ENCODE measurements around the gene SKA1.
A peak's percentile ranks its signal among the peaks of the same experiment; 100 is the strongest.

Gene SKA1

GRCh38 chr18:50374753-50375391, at the start of gene SKA1:
TSS of gene SKA1 (plus strand) at chr18:50375046. CDS start at chr18:50375831, 785 bp downstream.
- DNase-seq, result peak; percentile 42 to 94 (median 88)

GRCh38 chr18:50327983-50328382, 46.9 kb upstream of the SKA1 start:
- no peak for DNase-seq

GRCh38 chr18:50330176-50330575, 44.7 kb upstream of the SKA1 start:
- DNase-seq, result no peak

- no peak for DNase-seq
Observed at GRCh38 chr18:50331691-50332090, 43.2 kb upstream of the SKA1 start.

GRCh38 chr18:50334546-50335152, 40.2 kb upstream of the SKA1 start:
- DNase-seq, result no peak

GRCh38 chr18:50338122-50338521, 36.7 kb upstream of the SKA1 start:
- no peak for DNase-seq

- no peak for DNase-seq
Observed at GRCh38 chr18:50338715-50339114, 36.1 kb upstream of the SKA1 start.

GRCh38 chr18:50340078-50340477, 34.8 kb upstream of the SKA1 start:
- DNase-seq, result no peak

- no peak for DNase-seq
Observed at GRCh38 chr18:50341443-50341842, 33.4 kb upstream of the SKA1 start.

- DNase-seq, result no peak
Observed at GRCh38 chr18:50350699-50351098, 24.1 kb upstream of the SKA1 start.

- DNase-seq, result no peak
Observed at GRCh38 chr18:50356036-50356945, 18.6 kb upstream of the SKA1 start.

- no peak for DNase-seq
Observed at GRCh38 chr18:50358844-50359243, 16.0 kb upstream of the SKA1 start.

GRCh38 chr18:50359806-50360205, 15.0 kb upstream of the SKA1 start:
- no peak for DNase-seq

- no peak for DNase-seq
Observed at GRCh38 chr18:50360611-50361010, 14.2 kb upstream of the SKA1 start.

GRCh38 chr18:50369672-50370071, 5.2 kb upstream of the SKA1 start:
- no peak for DNase-seq

- no peak for DNase-seq
Observed at GRCh38 chr18:50372743-50373142, 2.1 kb upstream of the SKA1 start.

- DNase-seq, result no peak
Observed at GRCh38 chr18:50373561-50374219, 1.2 kb upstream of the SKA1 start.

GRCh38 chr18:50374220-50374752, 560 bp upstream of the SKA1 start:
- no peak for DNase-seq

- DNase-seq, result no peak
Observed at GRCh38 chr18:50377061-50377798, 2.4 kb downstream of the SKA1 start.

- DNase-seq, result no peak
Observed at GRCh38 chr18:50388988-50389387, 14.1 kb downstream of the SKA1 start.

GRCh38 chr18:50393802-50394201, 19.0 kb downstream of the SKA1 start:
- DNase-seq, result no peak

GRCh38 chr18:50395093-50395492, 20.2 kb downstream of the SKA1 start:
- no peak for DNase-seq

Data from C1 segment of cervical spinal cord (tissue), 14 donors.